A549 (cell line): ENCODE data around the gene CLDN2.

Experiments
- CTCF ChIP-seq: fragments of >200 bp; sonication (Bioruptor Twin); formaldehyde crosslinking; IDR thresholded peaks from 3 replicates; pipeline ENCODE4 v1.5.1; 2016
- EP300 ChIP-seq, 2 experiments: fragments of >200 bp; sonication (Bioruptor Twin); formaldehyde crosslinking; IDR thresholded peaks; 2 replicates in 1 of 2; 3 replicates in 1 of 2; pipeline ENCODE4 v1.6.1; 2016 to 2017
- REST ChIP-seq: fragments of 200-600 bp; sonication (generic); IDR thresholded peaks from 2 replicates; pipeline ENCODE4 v1.6.1; 2016; ENCODE audit warnings: antibody characterized with exemption, mild to moderate bottlenecking, moderate library complexity
- RFX5 ChIP-seq: fragments of 450-650 bp; IDR thresholded peaks from 2 replicates; pipeline ENCODE4 v1.7.1; 2014; ENCODE audit warnings: antibody characterized with exemption, mild to moderate bottlenecking, moderate library complexity

- TF ChIP-seq EP300 (IDR thresholded peaks at IDR 0.05) (no peak), REST (no peak), CTCF (no peak), RFX5 (no peak)
Observed at GRCh38 chrX:106921637-106922036, 1.4 kb downstream of the CLDN2 start.
